AG04450 (cell line): Measurements from ENCODE around the gene DNAH1. TPM values are rescaled to one million over a fixed set of nuclear protein-coding genes. Genes with fewer than 3 reads are reported as not detected.

Experiments used
- CTCF ChIA-PET: fragments of 300-600, 350-600 bp; formaldehyde crosslinking; extraction: SDS; loops from one replicate; lab custom pipeline; 2022; ENCODE audit warnings: antibody characterized with exemption, inconsistent platforms; lab: Charles Lee
- POLR2A ChIA-PET: fragments of 350-600 bp; formaldehyde crosslinking; extraction: SDS; loops from one replicate; lab custom pipeline; 2021; ENCODE audit warnings: antibody characterized with exemption, inconsistent platforms; lab: Yijun Ruan, JAX
- DNase-seq: peaks from one replicate; pipeline ENCODE4 v3.0.0-alpha.2; 2011; ENCODE audit warnings: low read depth, low spot score
- H3K27ac ChIP-seq: one replicate; pipeline ENCODE4 v1.5.1; 2012; ENCODE audit warnings: low read depth, low read length, control low read depth
- H3K27me3 ChIP-seq: one replicate; pipeline ENCODE4 v1.6.0; 2012; ENCODE audit warnings: low read length; ENCODE audit not compliant: control insufficient read depth, insufficient read depth
- H3K4me3 ChIP-seq: 2 replicates; pipeline ENCODE4 v1.5.1; 2011; ENCODE audit warnings: mild to moderate bottlenecking, low read depth, low read length, control low read depth
- H3K9me3 ChIP-seq: 2 replicates; pipeline ENCODE4 v1.5.1; 2012; ENCODE audit warnings: low read length; ENCODE audit not compliant: control insufficient read depth, insufficient read depth
- polyA plus RNA-seq: library from polyadenylated mRNA; depleted of rRNA; stranded (reverse); fragments of >200 nt; gene quantifications from 2 replicates; pipeline ENCODE4 v1.2.3, GENCODE V29; 2011
- TF ChIP-seq, protein P1 (sequence below): IDR thresholded peaks from 2 replicates; pipeline ENCODE4 v1.5.1; 2011; ENCODE audit warnings: low read depth, low read length, control low read depth, inconsistent platforms

DNAH1 gene
- polyA plus RNA-seq, 1 experiment: 1.4 TPM

GRCh38 chr3:52286777-52287110, 29.4 kb upstream of the DNAH1 start:
- Histone ChIP-seq H3K27ac (peak overlapping the region; percentile 100), H3K9me3 (no peaks in the 10 kb centered on the region; the same call in 1 of the 2 replicates), H3K27me3 (no peaks in the 10 kb centered on the region), H3K4me3 (peak overlapping the region; percentile 98)
- no peak for DNase-seq
- TF ChIP-seq, protein P1, sequence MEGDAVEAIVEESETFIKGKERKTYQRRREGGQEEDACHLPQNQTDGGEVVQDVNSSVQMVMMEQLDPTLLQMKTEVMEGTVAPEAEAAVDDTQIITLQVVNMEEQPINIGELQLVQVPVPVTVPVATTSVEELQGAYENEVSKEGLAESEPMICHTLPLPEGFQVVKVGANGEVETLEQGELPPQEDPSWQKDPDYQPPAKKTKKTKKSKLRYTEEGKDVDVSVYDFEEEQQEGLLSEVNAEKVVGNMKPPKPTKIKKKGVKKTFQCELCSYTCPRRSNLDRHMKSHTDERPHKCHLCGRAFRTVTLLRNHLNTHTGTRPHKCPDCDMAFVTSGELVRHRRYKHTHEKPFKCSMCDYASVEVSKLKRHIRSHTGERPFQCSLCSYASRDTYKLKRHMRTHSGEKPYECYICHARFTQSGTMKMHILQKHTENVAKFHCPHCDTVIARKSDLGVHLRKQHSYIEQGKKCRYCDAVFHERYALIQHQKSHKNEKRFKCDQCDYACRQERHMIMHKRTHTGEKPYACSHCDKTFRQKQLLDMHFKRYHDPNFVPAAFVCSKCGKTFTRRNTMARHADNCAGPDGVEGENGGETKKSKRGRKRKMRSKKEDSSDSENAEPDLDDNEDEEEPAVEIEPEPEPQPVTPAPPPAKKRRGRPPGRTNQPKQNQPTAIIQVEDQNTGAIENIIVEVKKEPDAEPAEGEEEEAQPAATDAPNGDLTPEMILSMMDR: no peak
- ChIA-PET CTCF (interaction anchor here (1.2 kb wide), 1 partner anchor 67 kb away, joined by 4 read pairs; no protein-coding TSS in a partner anchor), POLR2A (interaction anchor here (1.0 to 1.8 kb wide), 2 partner anchors 8 to 132 kb away, joined by 5 to 17 read pairs; partner anchors contain the start of genes POC1A and WDR82)

DNA sequence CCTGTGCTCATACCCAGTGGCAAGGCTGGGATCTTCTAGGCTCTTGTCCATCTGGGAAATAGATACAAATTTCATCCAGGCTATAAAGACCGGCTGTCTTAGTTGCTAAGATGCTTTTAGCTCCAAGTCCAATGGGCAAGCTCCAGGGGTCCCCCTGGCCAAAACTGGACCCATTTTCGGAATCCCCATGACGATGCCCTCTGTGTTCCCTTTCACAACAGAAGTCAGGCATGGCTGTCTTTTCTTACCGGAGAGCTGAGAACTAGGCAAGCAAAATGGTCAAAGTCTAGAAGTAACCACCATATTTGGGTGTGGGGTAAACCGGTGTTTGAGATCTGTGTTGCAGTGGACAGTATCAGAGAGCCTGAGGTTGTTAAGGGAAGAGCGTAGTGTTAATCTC, 27.4 kb upstream of the DNAH1 start:
- H3K27ac ChIP-seq: no peak overlapping the region
- POLR2A ChIA-PET: interaction anchor here (1.0 kb wide), 1 partner anchor 10 kb away, joined by 7 read pairs; the partner anchor contains the start of gene WDR82

DNA sequence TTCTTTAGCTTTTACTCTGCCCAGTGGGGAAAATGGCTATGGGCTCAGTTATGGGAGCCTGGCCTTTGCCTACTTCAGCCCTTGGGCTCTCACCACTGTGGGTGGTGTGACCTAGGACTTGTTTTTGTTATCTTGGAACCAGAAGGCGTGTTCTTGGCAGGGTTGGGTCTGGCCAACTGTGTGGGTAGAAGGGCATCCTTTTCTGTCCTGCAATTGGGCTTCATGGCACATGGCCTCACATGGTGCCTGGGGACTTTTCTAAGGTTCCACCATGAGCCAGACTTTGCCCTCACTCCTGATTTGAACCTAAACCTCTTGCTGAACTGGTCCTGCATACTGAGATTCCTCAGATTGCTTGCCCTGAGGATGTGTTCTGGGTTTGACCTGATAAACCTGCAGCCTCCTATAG, 26.8 kb upstream of the DNAH1 start:
- ChIA-PET POLR2A (interaction anchor here (1.0 kb wide), 1 partner anchor 10 kb away, joined by 7 read pairs; the partner anchor contains the start of gene WDR82), CTCF (interaction anchor here (0.8 to 5.3 kb wide), 4 partner anchors 10 to 96 kb away, joined by 3 to 51 read pairs (median 4); no protein-coding TSS in a partner anchor)
- Histone ChIP-seq H3K9me3 (no peaks in the 10 kb centered on the region; the same call in 1 of the 2 replicates), H3K27ac (no peak overlapping the region), H3K27me3 (no peaks in the 10 kb centered on the region), H3K4me3 (no peak overlapping the region)
- TF ChIP-seq, protein P1: no peak
- DNase-seq: no peak

More for the DNA sequence above, 27.4 kb upstream of the DNAH1 start:
- no peak for DNase-seq
- no peaks in the 10 kb centered on the region; the same call in 1 of the 2 replicates for H3K9me3 ChIP-seq
- H3K27me3 ChIP-seq: no peaks in the 10 kb centered on the region
- TF ChIP-seq, protein P1: no peak
- CTCF ChIA-PET: interaction anchor here (0.8 to 5.3 kb wide), 3 partner anchors 9 to 96 kb away, joined by 3 to 51 read pairs (median 4); no protein-coding TSS in a partner anchor
- peak overlapping the region; percentile 98 for H3K4me3 ChIP-seq

DNA sequence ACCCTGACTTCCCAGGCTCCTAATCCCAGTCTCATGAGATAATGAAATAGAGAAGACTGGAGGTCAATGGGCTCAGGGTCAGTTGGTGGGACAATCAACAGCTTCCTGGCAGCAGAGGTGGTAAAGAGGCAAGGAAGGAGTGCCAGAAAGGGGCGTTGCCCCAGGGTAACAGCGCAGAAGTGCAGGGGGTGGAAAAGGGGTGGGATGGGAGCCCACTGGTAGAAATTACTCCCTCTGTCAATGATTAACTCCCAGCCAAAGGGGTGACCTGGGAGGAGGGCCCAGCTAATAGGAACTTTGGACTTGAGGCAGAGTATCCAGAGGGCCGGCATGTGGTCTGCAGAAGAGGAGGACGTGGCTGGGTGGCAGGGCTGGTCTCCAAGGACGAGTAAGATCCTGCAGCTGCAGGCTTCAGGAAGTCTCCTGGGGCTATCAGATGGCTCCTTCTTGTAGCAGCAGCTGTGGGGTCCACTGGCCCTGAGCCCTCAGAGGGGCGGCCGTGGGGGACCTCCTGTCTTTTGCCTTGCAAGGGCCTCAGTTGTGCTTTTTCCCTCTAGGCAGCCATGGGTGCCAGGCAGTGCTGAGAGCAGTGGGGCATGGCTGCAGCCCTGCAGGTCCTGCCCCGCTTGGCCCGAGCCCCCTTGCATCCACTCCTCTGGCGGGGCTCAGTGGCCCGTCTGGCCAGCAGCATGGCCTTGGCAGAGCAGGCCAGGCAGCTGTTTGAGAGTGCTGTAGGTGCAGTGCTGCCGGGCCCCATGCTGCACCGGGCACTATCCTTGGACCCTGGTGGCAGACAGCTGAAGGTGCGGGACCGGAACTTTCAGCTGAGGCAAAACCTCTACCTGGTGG, 26.1 kb upstream of the DNAH1 start:
- Histone ChIP-seq H3K4me3 (no peak overlapping the region), H3K9me3 (no peaks in the 10 kb centered on the region; the same call in 1 of the 2 replicates), H3K27ac (no peak overlapping the region), H3K27me3 (no peaks in the 10 kb centered on the region)
- DNase-seq: no peak
- ChIA-PET CTCF (interaction anchor here (0.9 to 5.3 kb wide), 2 partner anchors 43 to 49 kb away, joined by 3 to 51 read pairs; no protein-coding TSS in a partner anchor), POLR2A (interaction anchor here (1.0 to 1.3 kb wide), 2 partner anchors 11 kb away, joined by 4 to 7 read pairs; partner anchors contain the start of gene WDR82)
- TF ChIP-seq, protein P1: no peak
